Progenitor cell of endocrine pancreas (in vitro differentiated cells): ENCODE data around the gene MYCBP. TPM values are rescaled to one million over a fixed set of nuclear protein-coding genes. Genes with fewer than 3 reads are reported as not detected.
"Not testable (repeated sequence)": the region's sequence is repeated elsewhere in the genome, so short reads cannot be mapped to it uniquely, and the experiment has no call there.

Source experiments
- DNase-seq: peaks from one replicate; pipeline ENCODE4 v3.0.0; 2021; ENCODE audit warnings: low spot score; ENCODE audit not compliant: unreplicated experiment
- H3K27ac Mint-ChIP-seq: 2 replicates; pipeline ENCODE4 v1.8.0; 2021; ENCODE audit warnings: mild to moderate bottlenecking, moderate library complexity, mixed read lengths
- H3K27me3 Mint-ChIP-seq: 2 replicates; pipeline ENCODE4 v1.8.0; 2021; ENCODE audit warnings: mixed read lengths
- H3K36me3 Mint-ChIP-seq: 2 replicates; pipeline ENCODE4 v1.8.0; 2022; ENCODE audit warnings: mixed read lengths; ENCODE audit not compliant: insufficient read depth
- H3K4me1 Mint-ChIP-seq: 2 replicates; pipeline ENCODE4 v1.8.0; 2021; ENCODE audit warnings: low read depth, mixed read lengths
- H3K4me3 Mint-ChIP-seq: 2 replicates; pipeline ENCODE4 v1.8.0; 2021; ENCODE audit warnings: low read depth, mild to moderate bottlenecking, moderate library complexity, mixed read lengths
- H3K9me3 Mint-ChIP-seq: 2 replicates; pipeline ENCODE4 v1.8.0; 2021; ENCODE audit warnings: low read depth, mixed read lengths
- total RNA-seq: library from RNA; stranded (reverse); gene quantifications from 2 replicates; pipeline ENCODE4 v1.2.1, GENCODE V29; 2021
- TF ChIP-seq, protein P1 (sequence below): fragments of 200-600 bp; sonication (generic); IDR thresholded peaks from one replicate; pipeline ENCODE4 v1.5.0; 2021; ENCODE audit warnings: antibody characterized with exemption, mild to moderate bottlenecking; ENCODE audit not compliant: unreplicated experiment

Gene MYCBP
- total RNA-seq, 1 donor from 2014 or later: 28.3 TPM

DNA sequence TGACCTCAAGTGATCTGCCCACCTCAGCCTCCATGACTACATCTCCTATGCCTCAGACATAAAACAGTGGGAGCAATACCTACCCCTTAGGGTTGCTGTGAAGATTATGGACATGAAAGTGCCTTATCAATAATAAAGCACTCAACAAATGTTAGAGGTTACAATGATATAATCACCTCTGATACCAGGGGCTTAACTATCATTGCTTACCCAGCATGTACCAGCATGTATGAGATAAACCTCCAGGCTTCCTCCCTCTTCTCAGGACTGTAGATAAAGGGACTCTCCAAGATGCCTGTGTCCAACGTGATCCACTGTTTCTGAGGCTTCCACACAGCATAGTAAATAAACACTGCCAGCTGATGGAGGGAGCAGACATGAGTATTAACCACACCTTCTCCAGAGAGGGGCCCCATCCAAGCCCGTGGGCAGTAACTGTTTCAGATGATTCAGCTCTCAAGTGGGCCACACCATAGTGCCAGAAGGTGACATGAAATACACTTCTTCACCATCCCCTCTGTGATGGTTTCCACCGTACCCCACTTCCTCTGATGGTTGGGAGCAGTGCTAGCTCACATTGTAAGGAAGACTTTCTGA lies 42.3 kb upstream of the MYCBP start:
- no peak overlapping the region for H3K27ac Mint-ChIP-seq
- DNase-seq: no peak
- peaks cover 1% of the 10 kb centered on the region for H3K36me3 Mint-ChIP-seq
- TF ChIP-seq, protein P1, sequence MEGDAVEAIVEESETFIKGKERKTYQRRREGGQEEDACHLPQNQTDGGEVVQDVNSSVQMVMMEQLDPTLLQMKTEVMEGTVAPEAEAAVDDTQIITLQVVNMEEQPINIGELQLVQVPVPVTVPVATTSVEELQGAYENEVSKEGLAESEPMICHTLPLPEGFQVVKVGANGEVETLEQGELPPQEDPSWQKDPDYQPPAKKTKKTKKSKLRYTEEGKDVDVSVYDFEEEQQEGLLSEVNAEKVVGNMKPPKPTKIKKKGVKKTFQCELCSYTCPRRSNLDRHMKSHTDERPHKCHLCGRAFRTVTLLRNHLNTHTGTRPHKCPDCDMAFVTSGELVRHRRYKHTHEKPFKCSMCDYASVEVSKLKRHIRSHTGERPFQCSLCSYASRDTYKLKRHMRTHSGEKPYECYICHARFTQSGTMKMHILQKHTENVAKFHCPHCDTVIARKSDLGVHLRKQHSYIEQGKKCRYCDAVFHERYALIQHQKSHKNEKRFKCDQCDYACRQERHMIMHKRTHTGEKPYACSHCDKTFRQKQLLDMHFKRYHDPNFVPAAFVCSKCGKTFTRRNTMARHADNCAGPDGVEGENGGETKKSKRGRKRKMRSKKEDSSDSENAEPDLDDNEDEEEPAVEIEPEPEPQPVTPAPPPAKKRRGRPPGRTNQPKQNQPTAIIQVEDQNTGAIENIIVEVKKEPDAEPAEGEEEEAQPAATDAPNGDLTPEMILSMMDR: no peak
- H3K27me3 Mint-ChIP-seq: peaks cover 3% of the 10 kb centered on the region
- no peaks in the 10 kb centered on the region for H3K4me1 Mint-ChIP-seq
- H3K4me3 Mint-ChIP-seq: no peak overlapping the region
- H3K9me3 Mint-ChIP-seq: no peaks in the 10 kb centered on the region

DNA sequence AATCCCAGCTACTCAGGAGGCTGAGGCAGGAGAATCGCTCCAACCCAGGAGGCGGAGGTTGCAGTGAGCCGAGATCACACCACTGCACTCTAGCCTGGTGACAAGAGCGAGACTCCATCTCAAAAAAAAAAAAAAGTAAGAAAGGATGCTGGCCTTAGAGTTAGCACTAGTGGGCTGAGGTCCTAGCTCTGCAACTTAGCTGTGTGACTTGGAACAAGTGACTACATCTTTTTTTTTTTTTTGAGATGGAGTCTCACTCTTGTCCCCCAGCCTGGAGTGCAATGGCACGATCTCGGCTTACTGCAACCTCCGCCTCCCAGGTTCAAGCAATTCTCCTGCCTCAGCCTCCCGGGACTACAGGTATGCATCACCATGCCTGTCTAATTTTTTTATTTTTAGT lies 41.8 kb upstream of the MYCBP start:
- H3K27ac Mint-ChIP-seq, H3K9me3 Mint-ChIP-seq, DNase-seq, H3K27me3 Mint-ChIP-seq, H3K4me3 Mint-ChIP-seq, H3K4me1 Mint-ChIP-seq, H3K36me3 Mint-ChIP-seq: not testable (repeated sequence)

DNA sequence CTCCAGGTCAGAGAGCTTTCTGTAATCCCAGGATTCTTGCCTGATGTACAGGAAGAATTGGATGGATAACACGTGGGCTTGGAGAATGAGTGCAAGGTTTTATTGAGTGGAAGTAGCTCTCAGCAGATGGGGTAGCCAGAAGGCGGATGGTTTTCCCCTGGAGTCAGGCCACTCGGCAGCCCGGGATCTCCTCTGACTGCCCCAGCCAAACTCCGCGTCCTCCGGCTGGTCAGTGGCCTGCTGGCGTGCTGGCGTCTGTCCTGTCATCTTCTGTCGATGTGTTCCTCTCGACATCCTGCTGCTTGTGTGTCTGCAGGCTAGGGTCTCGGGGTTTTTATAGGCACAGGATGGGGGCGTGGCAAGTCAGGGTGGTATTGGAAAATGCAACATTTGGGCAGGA lies 35.7 kb upstream of the MYCBP start:
- no peak overlapping the region for H3K27ac Mint-ChIP-seq
- no peaks in the 10 kb centered on the region for H3K4me1 Mint-ChIP-seq

DNA sequence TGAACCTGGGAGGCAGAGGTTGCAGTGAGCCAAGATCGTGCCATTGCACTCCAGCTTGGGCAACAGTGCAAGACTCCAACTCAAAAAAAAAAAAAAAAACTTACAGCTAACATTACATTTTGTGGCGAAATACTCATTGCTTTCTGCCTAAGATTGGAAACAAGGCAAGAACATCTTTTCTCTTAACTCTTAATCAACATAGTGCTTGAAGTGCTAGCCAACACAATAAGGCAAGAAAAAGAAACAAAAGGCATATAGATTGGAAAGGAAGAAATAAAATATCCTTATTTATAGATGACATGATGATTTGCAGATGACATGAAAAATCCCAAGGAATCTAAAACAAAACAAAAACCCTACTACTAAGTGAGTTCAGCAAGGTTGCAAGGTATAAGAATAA lies 32.8 kb upstream of the MYCBP start:
- H3K36me3 Mint-ChIP-seq: peaks cover 4% of the 10 kb centered on the region
- DNase-seq: no peak
- TF ChIP-seq, protein P1: no peak
- no peak overlapping the region for H3K4me3 Mint-ChIP-seq
- H3K9me3 Mint-ChIP-seq: peaks cover 5% of the 10 kb centered on the region
- H3K27ac Mint-ChIP-seq: no peak overlapping the region
- no peaks in the 10 kb centered on the region for H3K27me3 Mint-ChIP-seq
- H3K4me1 Mint-ChIP-seq: no peaks in the 10 kb centered on the region

More for the DNA sequence above, 35.7 kb upstream of the MYCBP start:
- TF ChIP-seq, protein P1: no peak
- H3K9me3 Mint-ChIP-seq: peaks cover 5% of the 10 kb centered on the region
- H3K27me3 Mint-ChIP-seq: no peaks in the 10 kb centered on the region
- no peak for DNase-seq
- H3K4me3 Mint-ChIP-seq: no peak overlapping the region
- H3K36me3 Mint-ChIP-seq: peaks cover 4% of the 10 kb centered on the region

DNA sequence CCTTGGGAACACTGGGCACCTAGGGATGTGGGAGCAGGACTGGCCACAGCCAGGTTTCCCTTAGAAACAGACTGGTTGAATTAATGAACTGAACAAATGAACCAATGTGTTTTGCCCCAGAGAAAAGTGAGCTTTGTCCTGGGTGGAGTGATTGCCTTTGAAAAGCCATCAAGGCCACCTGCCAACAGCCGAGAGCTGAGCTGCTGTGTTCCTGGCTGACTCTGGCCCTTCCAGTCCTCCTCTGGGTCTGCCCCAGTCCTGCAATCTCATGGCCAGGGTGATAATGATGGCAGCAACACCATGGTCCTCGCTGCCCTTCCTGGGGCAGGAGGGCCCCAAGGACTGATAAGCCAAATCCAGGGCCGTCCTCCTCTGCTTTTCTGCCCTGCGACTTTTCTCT lies 26.4 kb upstream of the MYCBP start:
- H3K27ac Mint-ChIP-seq: no peak overlapping the region
- no peaks in the 10 kb centered on the region for H3K36me3 Mint-ChIP-seq
- H3K27me3 Mint-ChIP-seq: no peaks in the 10 kb centered on the region
- DNase-seq: no peak
- TF ChIP-seq, protein P1: no peak
- no peaks in the 10 kb centered on the region for H3K4me1 Mint-ChIP-seq
- H3K9me3 Mint-ChIP-seq: no peaks in the 10 kb centered on the region
- no peak overlapping the region for H3K4me3 Mint-ChIP-seq

DNA sequence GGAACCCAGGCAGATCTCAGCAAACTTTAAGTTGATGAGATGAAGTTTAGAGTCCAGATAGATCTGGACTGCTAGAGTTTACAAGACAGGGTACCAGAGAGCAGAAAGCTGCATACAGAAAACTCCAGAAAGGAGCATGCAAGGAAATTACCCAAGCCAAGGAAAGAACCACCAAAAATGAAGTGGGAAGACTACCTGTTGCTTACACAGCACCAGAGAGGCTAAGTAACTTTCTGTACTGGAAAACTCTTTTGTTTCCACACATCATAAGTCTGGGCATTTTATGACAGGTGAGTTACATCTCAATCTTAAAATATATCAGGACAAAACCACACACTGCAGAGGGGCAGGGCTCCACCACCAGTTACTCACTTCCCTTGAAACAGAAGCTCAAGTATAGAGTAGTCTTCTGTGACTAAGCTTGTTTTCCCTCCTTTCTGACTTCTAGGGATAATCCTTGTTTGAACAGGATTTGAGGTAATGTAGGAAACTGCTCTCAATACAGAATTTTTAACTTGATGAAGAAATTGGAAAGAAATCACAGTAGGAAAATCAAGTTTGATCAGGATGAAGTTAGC lies 25.6 kb upstream of the MYCBP start:
- no peaks in the 10 kb centered on the region for H3K4me1 Mint-ChIP-seq
- H3K4me3 Mint-ChIP-seq: no peak overlapping the region
- no peak overlapping the region for H3K27ac Mint-ChIP-seq
- no peaks in the 10 kb centered on the region for H3K9me3 Mint-ChIP-seq
- H3K36me3 Mint-ChIP-seq: no peaks in the 10 kb centered on the region
- DNase-seq: no peak
- H3K27me3 Mint-ChIP-seq: no peaks in the 10 kb centered on the region
- TF ChIP-seq, protein P1: no peak
